ENCODE data around the gene GALNT5.
"Not testable (repeated sequence)": the region's sequence is repeated elsewhere in the genome, so short reads cannot be mapped to it uniquely, and the experiment has no call there.

The GALNT5 gene

GRCh38 chr2:157257312-157258252 is at the start of gene GALNT5:
TSS of gene GALNT5 (plus strand) at chr2:157257705. CDS start at chr2:157258083, 378 bp downstream.
- peak in 1 of 2 experiments; percentile 1 for DNase-seq

GRCh38 chr2:157216286-157216965 is 41.1 kb upstream of the GALNT5 start:
- DNase-seq: no peak

GRCh38 chr2:157217409-157217808 is 40.1 kb upstream of the GALNT5 start:
- DNase-seq: no peak

GRCh38 chr2:157218911-157219310 is 38.6 kb upstream of the GALNT5 start:
- no peak for DNase-seq

- DNase-seq: no peak
Measured at GRCh38 chr2:157220502-157220901, 37.0 kb upstream of the GALNT5 start.

GRCh38 chr2:157221394-157221988 is 36.0 kb upstream of the GALNT5 start:
- DNase-seq: no peak

GRCh38 chr2:157223624-157224205 is 33.8 kb upstream of the GALNT5 start:
- no peak for DNase-seq

GRCh38 chr2:157224448-157224847 is 33.1 kb upstream of the GALNT5 start:
- not testable (repeated sequence) for DNase-seq

- DNase-seq: no peak
Measured at GRCh38 chr2:157227592-157227991, 29.9 kb upstream of the GALNT5 start.

GRCh38 chr2:157228946-157229345 is 28.6 kb upstream of the GALNT5 start:
- no peak for DNase-seq

- no peak for DNase-seq
Measured at GRCh38 chr2:157229572-157229971, 27.9 kb upstream of the GALNT5 start.

GRCh38 chr2:157231476-157231875 is 26.0 kb upstream of the GALNT5 start:
- DNase-seq: no peak

- no peak for DNase-seq
Measured at GRCh38 chr2:157233506-157233905, 24.0 kb upstream of the GALNT5 start.

- no peak for DNase-seq
Measured at GRCh38 chr2:157236404-157236803, 21.1 kb upstream of the GALNT5 start.

GRCh38 chr2:157238296-157238695 is 19.2 kb upstream of the GALNT5 start:
- no peak for DNase-seq

- DNase-seq: no peak
Measured at GRCh38 chr2:157244691-157245090, 12.8 kb upstream of the GALNT5 start.

GRCh38 chr2:157245144-157245840 is 12.2 kb upstream of the GALNT5 start:
- DNase-seq: no peak

GRCh38 chr2:157245846-157246764 is 11.4 kb upstream of the GALNT5 start:
- no peak for DNase-seq

GRCh38 chr2:157246765-157247407 is 10.6 kb upstream of the GALNT5 start:
- DNase-seq: no peak

- DNase-seq: no peak
Measured at GRCh38 chr2:157250836-157251235, 6.7 kb upstream of the GALNT5 start.

- no peak for DNase-seq
Measured at GRCh38 chr2:157251932-157252331, 5.6 kb upstream of the GALNT5 start.

Data from SHP77 (cell line).